OCI-M2 (cell line): ENCODE measurements around the gene GPANK1.

ENCODE experiments used
- DNase-seq: peaks from one replicate; lab custom pipeline; 2025; ENCODE audit not compliant: unreplicated experiment; lab: John Stamatoyannopoulos, UW

Gene GPANK1

DNA sequence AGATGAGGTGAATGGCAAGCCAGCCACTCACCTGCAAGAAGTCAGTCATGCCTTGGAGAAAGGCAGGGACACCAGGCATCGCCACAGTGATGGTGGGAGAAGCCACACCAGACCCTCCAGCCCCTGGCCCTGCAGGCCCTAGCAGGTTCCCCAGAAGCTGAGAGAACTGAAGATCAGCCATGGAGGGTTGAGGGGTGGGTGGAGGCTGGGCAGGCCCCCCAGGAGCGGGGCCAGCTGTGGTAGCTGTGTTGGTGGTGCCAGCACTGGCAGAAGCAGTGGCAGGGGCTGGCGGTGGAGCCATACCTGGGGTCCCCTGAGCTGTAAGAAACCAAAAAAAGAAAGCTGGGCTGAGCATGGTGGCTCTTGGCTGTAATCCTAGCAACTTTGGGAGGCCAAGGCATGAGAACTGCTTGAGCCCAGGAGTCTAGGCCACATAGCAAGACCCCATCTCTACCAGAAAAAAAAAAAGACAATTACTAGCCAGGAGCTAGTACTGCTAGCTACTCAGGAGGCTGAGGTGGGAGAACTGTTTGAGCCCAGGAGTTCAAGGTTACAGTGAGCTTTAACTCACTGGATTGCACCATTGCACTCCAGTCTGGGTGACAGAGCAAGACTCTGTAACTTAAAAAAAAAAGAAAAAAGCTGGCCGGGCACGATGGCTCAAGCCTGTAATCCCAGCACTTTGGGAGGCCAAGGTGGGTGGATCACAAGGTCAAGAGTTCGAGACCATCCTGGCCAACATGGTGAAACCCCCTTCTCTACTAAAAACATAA, 21.8 kb downstream of the GPANK1 start:
- no peak for DNase-seq

DNA sequence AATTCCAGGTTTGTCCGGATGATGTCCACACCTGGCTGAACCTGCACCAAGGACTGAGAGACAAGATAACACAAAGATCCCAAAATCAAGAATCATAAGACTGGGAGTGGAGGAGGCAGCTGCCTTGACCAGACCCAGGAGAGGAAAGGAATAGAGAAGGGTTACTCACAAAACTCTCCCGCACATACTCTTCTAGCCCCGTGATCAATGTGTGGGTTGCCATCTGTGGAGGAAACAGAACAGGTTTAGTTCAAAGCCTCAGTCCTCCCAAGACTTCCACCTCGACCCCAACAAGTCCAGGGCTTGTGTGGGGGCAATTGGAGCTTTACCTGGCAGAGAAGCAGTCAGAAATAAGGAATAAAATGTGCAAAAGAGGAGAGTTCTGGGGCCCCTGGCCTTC, 23.4 kb downstream of the GPANK1 start:
- DNase-seq, result no peak

DNA sequence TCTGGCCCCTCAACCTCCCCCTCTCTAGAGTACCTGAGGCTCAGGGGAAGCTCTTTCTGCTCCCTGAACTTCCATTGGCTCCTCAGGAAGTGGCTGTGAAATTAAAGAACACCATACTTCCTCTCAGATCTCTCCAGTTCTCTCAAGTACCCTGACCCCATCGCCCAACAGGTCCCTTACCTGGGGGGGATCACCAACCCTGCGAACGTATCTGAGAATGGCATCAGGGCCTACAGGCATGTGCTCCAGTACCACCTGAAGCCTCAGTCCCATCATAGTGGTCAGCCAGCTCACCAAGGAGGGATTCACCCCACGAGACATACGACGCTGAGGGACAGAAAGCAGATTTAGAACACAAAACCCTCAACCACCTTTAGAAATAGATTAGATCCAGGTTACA, 24.2 kb downstream of the GPANK1 start:
- DNase-seq, result no peak

DNA sequence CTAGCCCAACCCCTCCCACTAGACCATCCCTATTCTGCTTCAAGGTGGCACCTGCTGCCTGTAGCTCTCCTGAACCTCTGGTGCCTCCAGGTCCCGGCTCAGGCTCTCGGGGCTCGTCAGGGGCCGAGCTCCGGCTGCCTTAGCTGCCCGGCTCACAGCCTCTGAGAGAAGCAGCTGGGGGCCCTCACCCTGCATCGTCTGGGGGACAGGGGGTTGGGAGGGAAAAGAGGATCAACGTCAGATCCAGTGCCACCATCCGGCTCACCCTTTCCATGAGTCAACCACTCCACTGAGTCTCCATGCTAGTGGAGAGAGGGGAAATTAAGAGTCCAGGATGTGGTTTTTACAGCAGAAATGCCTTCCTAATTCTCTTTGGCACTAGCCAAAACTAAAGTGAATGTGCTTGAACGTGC, 25.3 kb downstream of the GPANK1 start:
- DNase-seq, result no peak

DNA sequence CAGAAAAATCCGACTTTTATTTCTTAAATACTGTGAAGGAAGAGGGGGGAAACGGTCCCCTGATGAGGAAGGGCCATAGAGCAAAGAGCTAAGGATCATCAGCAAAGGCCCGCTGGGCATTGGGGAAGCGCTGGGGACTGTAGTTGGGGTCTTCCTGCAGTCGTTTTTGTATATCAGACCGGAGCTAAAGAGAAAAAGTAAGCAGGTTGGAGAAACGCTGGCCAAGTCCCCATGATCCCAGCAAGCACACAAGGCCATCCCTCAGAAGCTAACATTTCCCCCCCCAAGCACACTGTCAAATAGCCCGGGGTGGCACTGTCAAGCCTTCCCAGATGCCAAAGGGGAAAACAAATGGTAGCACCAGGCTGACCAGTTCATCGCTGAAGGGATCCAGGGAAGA, 25.8 kb downstream of the GPANK1 start:
- no peak for DNase-seq

DNA sequence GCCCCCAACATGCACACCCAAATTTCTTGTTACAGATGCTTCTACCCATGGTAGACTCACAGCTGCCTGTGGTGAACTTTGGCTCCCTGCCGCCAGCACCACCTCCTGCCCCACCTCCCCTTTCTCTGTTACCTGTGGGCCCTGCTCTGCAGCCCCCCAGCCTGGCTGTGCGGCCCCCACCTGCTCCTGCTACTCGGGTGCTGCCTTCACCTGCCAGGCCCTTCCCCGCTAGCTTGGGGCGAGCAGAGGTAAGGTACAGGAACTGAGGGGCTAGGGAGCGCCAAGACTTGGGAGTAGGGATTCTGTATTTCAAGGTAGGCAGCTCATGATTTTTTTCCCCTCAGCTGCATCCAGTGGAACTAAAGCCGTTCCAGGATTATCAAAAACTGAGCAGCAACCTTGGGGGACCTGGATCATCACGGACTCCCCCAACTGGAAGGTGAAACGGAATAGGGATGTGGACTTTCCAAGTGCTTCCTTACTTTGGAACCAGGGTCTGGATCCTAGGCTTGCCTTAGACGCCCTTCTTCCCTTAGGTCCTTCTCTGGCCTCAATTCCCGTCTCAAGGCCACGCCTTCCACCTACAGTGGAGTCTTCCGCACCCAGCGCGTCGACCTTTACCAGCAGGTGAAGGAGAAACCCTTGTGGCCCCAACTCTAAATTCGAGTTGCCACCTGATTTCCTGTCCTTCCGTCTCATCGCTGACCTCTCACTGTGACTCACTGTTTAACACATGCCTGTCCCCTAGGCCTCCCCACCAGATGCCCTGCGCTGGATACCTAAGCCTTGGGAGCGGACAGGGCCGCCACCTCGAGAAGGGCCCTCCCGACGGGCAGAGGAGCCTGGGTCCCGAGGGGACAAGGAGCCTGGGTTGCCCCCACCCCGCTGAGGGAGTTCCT, 27.9 kb downstream of the GPANK1 start:
- DNase-seq, result no peak

DNA sequence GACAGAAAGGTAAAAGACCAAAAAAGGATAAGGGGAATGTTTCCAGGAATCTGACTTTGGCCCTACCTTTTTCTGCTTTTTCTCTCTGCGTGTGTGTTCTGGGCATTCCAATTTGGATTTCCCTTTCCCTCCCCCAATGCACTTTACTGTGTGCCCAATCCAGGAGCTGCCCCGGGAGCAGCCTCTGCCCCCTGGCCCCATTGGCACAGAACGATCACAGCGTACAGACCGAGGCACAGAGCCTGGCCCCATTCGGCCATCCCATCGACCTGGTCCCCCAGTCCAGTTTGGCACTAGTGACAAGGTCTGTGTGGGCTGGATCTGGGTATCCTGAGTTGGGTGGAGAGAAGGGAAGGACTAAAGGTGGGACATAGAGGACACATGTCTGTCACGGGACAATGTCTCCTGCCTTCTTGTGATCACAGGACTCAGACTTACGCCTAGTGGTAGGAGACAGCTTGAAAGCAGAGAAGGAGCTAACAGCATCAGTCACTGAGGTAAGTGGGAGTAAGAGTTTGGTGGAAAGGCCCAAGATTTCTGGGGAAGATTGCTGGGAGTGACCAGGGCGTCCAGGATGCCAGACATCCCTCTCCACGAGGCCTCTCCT, 29.7 kb downstream of the GPANK1 start:
- no peak for DNase-seq

DNA sequence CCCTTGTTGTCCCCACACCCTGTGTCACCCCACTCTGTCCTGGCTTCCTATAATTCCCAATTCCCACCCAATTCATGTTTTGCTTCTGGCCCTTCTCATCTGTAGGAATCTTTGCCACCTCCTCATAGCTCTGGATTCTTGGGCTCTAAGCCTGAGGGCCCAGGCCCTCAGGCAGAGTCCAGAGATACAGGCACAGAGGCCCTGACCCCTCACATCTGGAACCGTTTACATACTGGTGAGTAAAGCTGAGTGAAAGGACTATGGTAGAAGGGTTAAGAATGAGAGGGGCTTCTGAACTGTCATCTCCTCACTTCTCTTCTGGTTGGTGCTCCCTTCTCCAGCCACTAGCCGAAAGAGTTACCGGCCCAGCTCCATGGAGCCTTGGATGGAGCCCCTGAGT, 30.7 kb downstream of the GPANK1 start:
- DNase-seq, result no peak

DNA sequence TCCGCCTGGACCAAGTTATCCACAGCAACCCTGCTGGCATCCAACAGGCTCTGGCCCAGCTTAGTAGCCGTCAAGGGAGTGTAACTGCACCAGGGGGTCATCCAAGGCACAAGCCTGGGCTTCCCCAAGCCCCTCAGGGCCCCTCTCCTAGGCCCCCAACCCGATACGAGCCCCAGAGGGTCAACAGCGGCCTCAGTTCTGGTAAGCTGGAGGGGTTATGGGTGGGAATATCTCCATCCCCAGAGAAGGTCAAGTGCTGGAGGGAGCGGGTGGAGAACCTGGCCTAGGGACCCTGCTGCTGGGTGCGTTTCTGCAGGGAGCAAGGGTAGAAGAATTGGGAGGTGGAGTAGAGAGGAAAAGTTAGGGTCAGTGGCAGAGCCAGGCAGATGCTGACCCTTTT, 31.4 kb downstream of the GPANK1 start:
- DNase-seq, result no peak

DNA sequence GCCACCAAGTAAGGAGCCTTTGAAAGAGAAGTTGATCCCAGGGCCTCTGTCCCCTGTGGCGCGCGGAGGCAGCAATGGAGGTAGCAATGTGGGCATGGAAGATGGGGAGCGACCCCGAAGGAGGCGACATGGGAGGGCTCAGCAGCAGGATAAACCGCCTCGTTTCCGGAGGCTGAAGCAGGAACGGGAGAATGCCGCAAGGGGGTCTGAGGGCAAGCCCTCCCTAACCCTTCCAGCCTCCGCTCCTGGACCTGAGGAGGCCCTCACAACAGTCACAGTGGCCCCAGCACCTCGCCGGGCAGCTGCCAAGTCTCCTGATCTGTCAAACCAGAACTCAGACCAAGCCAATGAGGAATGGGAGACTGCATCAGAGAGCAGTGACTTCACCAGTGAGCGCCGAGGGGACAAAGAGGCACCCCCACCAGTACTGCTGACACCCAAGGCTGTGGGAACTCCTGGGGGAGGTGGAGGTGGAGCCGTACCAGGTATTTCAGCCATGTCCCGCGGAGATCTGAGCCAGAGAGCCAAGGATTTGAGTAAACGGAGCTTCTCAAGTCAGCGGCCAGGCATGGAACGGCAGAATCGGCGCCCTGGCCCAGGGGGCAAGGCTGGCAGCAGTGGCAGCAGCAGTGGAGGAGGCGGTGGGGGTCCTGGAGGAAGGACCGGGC, 32.4 kb downstream of the GPANK1 start:
- no peak for DNase-seq

DNA sequence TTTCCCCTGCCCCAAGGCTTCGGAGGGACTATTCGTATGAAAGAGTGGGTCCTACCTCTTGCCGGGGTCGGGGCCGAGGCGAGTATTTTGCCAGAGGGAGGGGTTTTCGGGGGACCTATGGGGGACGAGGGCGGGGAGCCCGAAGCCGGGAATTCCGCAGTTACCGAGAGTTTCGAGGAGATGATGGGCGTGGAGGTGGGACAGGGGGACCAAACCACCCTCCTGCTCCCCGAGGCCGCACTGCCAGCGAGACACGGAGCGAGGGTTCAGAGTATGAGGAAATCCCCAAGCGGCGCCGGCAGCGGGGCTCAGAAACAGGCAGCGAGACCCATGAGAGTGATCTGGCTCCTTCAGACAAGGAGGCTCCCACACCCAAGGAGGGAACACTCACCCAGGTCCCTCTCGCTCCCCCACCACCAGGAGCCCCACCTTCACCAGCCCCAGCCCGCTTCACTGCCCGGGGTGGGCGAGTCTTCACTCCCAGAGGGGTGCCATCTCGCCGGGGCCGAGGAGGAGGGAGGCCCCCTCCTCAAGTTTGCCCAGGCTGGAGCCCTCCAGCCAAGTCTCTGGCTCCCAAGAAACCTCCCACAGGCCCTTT, 33.0 kb downstream of the GPANK1 start:
- no peak for DNase-seq

DNA sequence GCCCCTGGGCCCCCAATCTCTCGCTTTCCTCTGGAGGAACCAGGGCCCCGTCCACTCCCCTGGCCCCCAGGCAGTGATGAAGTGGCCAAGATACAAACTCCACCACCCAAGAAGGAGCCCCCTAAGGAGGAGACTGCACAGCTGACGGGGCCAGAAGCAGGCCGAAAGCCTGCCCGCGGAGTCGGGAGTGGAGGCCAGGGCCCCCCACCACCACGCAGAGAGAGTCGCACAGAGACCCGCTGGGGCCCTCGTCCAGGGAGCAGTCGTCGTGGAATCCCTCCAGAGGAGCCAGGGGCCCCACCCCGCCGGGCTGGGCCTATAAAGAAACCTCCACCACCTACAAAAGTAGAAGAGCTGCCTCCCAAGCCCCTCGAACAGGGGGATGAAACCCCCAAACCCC, 33.6 kb downstream of the GPANK1 start:
- no peak for DNase-seq

DNA sequence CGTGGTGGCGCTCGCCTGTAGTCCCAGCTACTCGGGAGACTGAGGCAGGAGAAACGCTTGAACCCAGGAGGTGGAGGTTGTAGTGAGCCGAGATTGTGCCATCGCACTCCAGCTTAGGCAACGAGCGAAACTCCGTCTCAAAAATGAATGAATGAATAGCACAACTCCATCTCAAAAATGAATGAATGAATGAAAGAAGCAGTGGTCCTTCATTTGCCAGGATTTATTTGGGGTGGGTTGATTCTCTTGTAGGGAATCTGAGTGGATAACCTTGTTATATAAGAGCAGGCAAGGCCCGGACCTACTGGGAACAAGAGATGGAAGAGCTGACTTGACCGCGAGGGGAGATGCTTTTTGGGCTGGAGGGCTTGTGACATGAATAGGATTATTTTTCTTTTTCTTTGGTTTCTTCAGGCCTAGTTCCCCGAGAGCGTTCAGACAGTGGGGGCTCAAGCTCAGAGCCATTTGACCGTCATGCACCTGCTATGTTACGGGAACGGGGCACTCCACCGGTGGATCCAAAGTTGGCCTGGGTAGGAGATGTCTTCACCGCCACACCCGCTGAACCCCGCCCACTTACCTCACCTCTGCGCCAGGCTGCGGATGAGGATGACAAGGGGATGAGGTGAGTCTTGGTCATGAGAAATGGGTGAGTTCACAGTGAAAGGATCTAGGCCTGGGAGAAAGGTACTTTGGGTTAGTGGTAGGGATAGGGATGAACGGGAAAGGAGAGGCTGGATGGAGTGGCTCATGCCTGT, 34.4 kb downstream of the GPANK1 start:
- no peak for DNase-seq

DNA sequence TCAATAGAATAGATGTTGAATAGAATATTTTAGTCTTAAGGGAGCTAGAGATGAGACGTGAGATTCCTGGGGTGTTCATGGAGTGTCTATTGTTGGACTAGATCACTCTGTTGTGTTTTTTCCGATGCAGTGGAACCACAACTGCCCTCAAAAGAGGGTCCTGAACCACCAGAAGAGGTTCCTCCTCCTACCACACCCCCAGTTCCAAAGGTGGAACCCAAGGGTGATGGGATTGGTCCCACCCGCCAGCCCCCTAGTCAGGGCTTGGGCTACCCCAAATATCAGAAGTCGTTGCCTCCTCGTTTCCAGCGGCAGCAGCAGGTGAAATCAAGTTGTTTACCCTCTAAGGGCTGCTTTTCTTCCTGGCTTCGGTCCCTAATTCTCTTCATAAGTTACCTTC, 35.8 kb downstream of the GPANK1 start:
- no peak for DNase-seq

DNA sequence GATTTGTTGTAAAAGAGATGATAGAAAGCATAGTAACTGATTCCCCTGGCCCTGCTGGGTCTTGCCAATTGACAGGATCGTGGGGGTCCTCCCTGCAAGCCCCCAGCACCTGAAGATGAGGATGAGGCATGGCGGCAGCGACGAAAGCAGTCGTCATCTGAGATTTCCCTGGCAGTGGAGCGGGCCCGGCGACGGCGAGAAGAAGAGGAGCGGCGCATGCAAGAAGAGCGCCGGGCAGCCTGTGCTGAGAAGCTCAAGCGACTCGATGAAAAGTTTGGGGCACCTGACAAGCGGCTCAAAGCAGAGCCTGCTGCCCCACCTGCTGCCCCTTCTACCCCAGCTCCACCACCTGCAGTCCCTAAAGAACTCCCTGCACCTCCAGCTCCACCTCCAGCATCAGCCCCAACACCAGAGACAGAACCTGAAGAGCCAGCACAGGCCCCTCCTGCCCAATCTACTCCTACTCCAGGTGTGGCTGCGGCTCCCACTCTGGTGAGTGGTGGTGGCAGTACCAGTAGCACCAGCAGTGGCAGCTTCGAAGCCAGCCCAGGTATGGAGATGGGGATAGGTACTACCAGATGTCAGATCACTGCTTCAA, 37.0 kb downstream of the GPANK1 start:
- no peak for DNase-seq

DNA sequence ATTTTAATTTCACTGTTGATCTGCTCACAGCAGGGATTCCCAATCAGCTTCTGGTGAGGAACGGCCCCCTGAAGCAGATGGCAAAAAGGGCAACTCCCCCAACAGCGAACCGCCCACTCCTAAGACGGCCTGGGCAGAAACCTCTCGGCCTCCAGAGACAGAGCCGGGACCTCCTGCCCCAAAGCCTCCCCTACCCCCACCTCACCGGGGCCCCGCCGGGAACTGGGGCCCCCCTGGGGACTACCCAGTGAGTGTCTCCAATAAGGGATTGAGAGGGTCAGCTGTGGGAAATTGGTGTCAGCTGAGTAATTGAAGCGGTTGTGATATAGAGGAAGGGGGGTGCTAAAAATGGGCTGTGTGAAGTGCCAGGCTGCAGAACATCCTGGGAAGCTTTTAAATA, 37.8 kb downstream of the GPANK1 start:
- DNase-seq, result no peak

DNA sequence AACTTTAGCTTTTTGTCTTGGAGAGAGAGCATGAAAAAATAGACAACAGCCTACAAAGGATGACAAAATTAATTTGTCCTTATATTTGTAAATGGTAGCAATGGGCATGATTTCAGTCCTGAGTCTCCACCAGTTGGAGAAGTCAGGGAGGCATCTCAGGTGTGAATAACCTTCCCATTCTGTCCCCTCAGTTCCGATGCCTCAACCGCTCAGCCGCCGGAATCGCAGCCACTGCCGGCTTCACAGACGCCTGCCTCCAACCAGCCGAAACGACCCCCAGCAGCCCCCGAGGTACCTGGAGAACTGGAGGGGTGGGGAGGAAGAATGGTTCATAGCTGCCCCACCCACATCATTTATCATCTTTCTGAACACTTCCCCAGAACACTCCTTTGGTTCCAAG, 40.7 kb downstream of the GPANK1 start:
- DNase-seq, result no peak

DNA sequence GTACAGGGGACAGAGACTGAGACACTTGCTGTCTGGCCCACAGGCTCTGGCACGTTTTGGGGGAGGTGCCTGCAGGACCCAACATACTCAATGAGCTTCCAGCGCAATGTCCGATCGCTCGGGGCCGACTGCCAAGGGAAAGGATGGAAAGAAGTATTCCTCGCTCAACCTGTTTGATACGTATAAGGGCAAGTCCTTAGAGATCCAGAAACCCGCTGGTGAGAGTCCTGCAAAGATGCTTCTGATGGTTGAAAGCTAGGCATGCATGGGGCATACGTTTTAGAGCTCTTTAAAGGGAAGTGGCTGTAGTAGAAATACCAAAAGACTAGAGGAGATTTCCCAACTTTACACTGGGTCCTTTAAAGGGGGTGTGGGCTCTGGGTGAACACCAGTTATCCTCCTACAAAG, 42.1 kb downstream of the GPANK1 start:
- DNase-seq, result no peak

DNA sequence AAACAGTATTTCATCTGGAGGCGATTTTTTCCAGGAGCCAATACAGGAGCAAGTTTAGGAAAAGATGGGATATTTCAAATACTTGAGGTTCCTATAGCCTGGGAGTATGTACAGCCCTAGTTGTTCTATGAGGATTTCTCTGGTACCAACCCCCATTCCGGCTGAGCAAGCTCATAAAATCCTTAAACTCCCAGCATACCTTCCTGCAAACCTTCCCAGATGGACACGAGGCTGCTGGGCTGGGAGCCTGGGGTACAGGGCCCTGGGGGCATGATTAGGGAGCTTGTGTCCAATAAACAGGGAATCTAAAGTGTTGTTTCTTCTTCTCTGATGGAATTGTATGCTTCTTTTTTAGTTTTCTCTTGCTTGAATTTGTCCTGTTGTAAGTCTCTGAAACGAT, 42.8 kb downstream of the GPANK1 start:
- DNase-seq, result no peak
